CD14-positive monocyte (primary cell): ENCODE measurements around the gene COQ7. TPM values are rescaled to one million over a fixed set of nuclear protein-coding genes. Genes with fewer than 3 reads are reported as not detected.

ENCODE experiments used
- DNase-seq, 3 donors: peaks; one replicate each; pipeline ENCODE4 v3.0.0-alpha.2; 2011 to 2022
- H2AFZ ChIP-seq: 2 replicates; pipeline ENCODE4 v1.6.0; 2012; ENCODE audit warnings: mild to moderate bottlenecking, low read depth, low read length, inconsistent platforms; ENCODE audit not compliant: insufficient read depth, poor library complexity, severe bottlenecking
- H3K27ac ChIP-seq, 2 donors: 1 replicate in 1 of 2; 2 replicates in 1 of 2; pipeline ENCODE4 v1.5.1; 2012 to 2013; ENCODE audit warnings: low read length in 2 of 2, control low read depth in 1 of 2, inconsistent platforms in 1 of 2, low read depth in 1 of 2, mild to moderate bottlenecking in 1 of 2
- H3K27me3 ChIP-seq, 2 donors: one replicate each; pipeline versions ENCODE4 v1.6.0 to v1.6.1; 2011 to 2013; ENCODE audit warnings: low read length in 2 of 2; ENCODE audit not compliant: control insufficient read depth in 2 of 2, insufficient read depth in 2 of 2
- H3K36me3 ChIP-seq, 2 donors: replicated peaks in 1 of 2; 1 replicate in 1 of 2; 2 replicates in 1 of 2; pipeline versions ENCODE4 v1.5.1 to v1.6.1; 2012 to 2013; ENCODE audit warnings: low read length in 2 of 2, control low read depth in 1 of 2, inconsistent platforms in 1 of 2, mild to moderate bottlenecking in 1 of 2; ENCODE audit not compliant: insufficient read depth in 2 of 2, control insufficient read depth in 1 of 2
- H3K4me1 ChIP-seq, 2 donors: 1 replicate in 1 of 2; 2 replicates in 1 of 2; pipeline versions ENCODE4 v1.5.1 to v1.6.1; 2012 to 2013; ENCODE audit warnings: low read length in 2 of 2, control low read depth in 1 of 2, inconsistent platforms in 1 of 2, mild to moderate bottlenecking in 1 of 2, moderate library complexity in 1 of 2; ENCODE audit not compliant: insufficient read depth in 2 of 2, control insufficient read depth in 1 of 2
- H3K4me2 ChIP-seq: replicated peaks from 2 replicates; pipeline ENCODE3; 2012; ENCODE audit warnings: low read length, moderate library complexity, mild to moderate bottlenecking; ENCODE audit not compliant: poor library complexity, severe bottlenecking; ENCODE audit errors: extremely low read depth
- H3K4me3 ChIP-seq, 3 experiments: fragments of 200-600 bp in 1 of 3; sonication (generic) in 1 of 3; replicated peaks in 1 of 3; 1 replicate in 2 of 3; 2 replicates in 1 of 3; pipeline ENCODE4 v1.5.1; 2011 to 2013; ENCODE audit warnings: low read length in 3 of 3, mild to moderate bottlenecking in 3 of 3, control low read depth in 2 of 3, low read depth in 2 of 3, inconsistent platforms in 1 of 3, moderate library complexity in 1 of 3
- H3K79me2 ChIP-seq: 2 replicates; pipeline ENCODE4 v1.6.0; 2012; ENCODE audit warnings: mild to moderate bottlenecking, control low read depth, inconsistent platforms, low read length, moderate library complexity; ENCODE audit not compliant: insufficient read depth
- H3K9ac ChIP-seq: 2 replicates; pipeline ENCODE4 v1.6.0; 2017; ENCODE audit warnings: low read length, mild to moderate bottlenecking; ENCODE audit not compliant: insufficient read depth, poor library complexity, severe bottlenecking
- H3K9me3 ChIP-seq, 2 donors: replicated peaks in 1 of 2; 1 replicate in 1 of 2; 2 replicates in 1 of 2; pipeline versions ENCODE4 v1.5.1 to v1.6.1; 2012 to 2013; ENCODE audit warnings: low read length in 2 of 2, control low read depth in 1 of 2; ENCODE audit not compliant: control insufficient read depth in 1 of 2, insufficient read depth in 1 of 2
- H4K20me1 ChIP-seq: 2 replicates; pipeline ENCODE4 v1.6.0; 2012; ENCODE audit warnings: mild to moderate bottlenecking, low read length, control low read depth, moderate library complexity; ENCODE audit not compliant: insufficient read depth
- H3K27ac Mint-ChIP-seq, 7 donors: one replicate each; pipeline ENCODE4 v1.8.0; 2020; ENCODE audit warnings: mild to moderate bottlenecking in 7 of 7, mixed read lengths in 7 of 7, moderate library complexity in 6 of 7, inconsistent platforms in 2 of 7
- H3K27me3 Mint-ChIP-seq, 3 donors: one replicate each; pipeline ENCODE4 v1.8.0; 2021 to 2022; ENCODE audit warnings: low read depth in 3 of 3, mild to moderate bottlenecking in 3 of 3, mixed read lengths in 3 of 3, moderate library complexity in 3 of 3, inconsistent platforms in 1 of 3
- H3K36me3 Mint-ChIP-seq, 2 donors: one replicate each; pipeline ENCODE4 v1.8.0; 2020; ENCODE audit warnings: mixed read lengths in 2 of 2, inconsistent platforms in 1 of 2, mild to moderate bottlenecking in 1 of 2
- H3K4me1 Mint-ChIP-seq: one replicate; pipeline ENCODE4 v1.8.0; 2020; ENCODE audit warnings: mild to moderate bottlenecking, mixed read lengths
- H3K4me3 Mint-ChIP-seq, 2 donors: one replicate each; pipeline ENCODE4 v1.8.0; 2020; ENCODE audit warnings: mild to moderate bottlenecking in 2 of 2, mixed read lengths in 2 of 2, moderate library complexity in 1 of 2
- H3K9me3 Mint-ChIP-seq, 7 donors: one replicate each; pipeline ENCODE4 v1.8.0; 2020 to 2022; ENCODE audit warnings: mixed read lengths in 7 of 7, mild to moderate bottlenecking in 6 of 7, moderate library complexity in 6 of 7, inconsistent platforms in 2 of 7
- WGBS: methylation state at CpG from one replicate; pipeline ENCODE4 v1.1.5; 2013; ENCODE audit warnings: missing lambda C conversion rate; ENCODE audit not compliant: insufficient coverage; 5-methylcytosine and 5-hydroxymethylcytosine counted together
- intact Hi-C, 2 donors: fragments of 100-400 bp; cut with micrococcal nuclease; formaldehyde crosslinking; loops; one replicate each; pipeline versions ENCODE4 v1.15.0 to v1.15.1; 2023
- polyA plus RNA-seq, 3 donors: library from polyadenylated mRNA; depleted of rRNA in 1 of 3; unstranded in 2 of 3; stranded (reverse) in 1 of 3; fragments of 300-500 nt in 2 of 3; fragments of >200 nt in 1 of 3; fragmentation: Illumina TruSeq in 2 of 3; gene quantifications; 1 replicate in 2 of 3; 2 replicates in 1 of 3; pipeline ENCODE4 v1.2.3, GENCODE V29; 2012 to 2021
- TF ChIP-seq, protein P1 (sequence below): fragments of 200-600 bp; IDR thresholded peaks from one replicate; pipeline ENCODE4 v1.8.0; 2022; ENCODE audit warnings: antibody characterized with exemption, mild to moderate bottlenecking

Gene COQ7
- polyA plus RNA-seq, 3 donors = 6.5 to 13.3 (median 12.2) TPM

DNA sequence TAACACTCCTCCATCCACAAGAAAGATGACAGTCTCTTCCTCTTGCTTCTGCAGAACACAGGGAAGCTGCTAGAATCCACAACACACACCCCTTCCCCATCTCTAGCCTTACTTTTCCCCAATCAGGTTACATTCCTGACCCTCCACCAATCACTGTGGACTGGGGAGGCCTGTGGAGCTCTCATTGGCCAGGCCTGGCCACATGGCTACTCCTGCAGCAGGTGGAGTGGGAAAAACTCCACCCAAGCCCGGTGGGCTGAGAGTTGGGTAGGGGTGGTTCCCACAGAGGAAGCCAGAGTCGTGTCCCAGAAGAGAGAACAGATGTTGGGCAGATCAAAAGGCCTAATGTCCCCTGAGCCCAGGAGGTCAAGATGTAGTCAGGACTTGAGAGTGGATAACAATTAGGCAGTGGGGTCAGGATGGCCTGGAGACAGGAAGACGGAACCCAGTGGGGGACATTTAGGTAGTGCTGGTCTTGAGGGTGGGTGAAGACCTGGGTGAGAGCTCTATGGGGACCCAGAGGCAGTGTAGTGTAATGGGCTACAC is 22.1 kb downstream of the COQ7 start:
- Histone ChIP-seq H3K4me1 (peaks cover 14% of the 10 kb centered on the region in 2 donors), H3K4me3 (no peak overlapping the region), H3K36me3 (no peaks in the 10 kb centered on the region), H3K79me2 (no peaks in the 10 kb centered on the region), H3K27me3 (peaks cover 0 to 19% of the 10 kb centered on the region in 2 donors), H3K9ac (no peak overlapping the region), H2AFZ (no peak overlapping the region), H3K9me3 (peaks cover 0 to 3% of the 10 kb centered on the region in 2 donors), H4K20me1 (no peaks in the 10 kb centered on the region), H3K27ac (no peak overlapping the region), H3K4me2 (no peak overlapping the region)
- H3K4me3 Mint-ChIP-seq = no peak overlapping the region
- peaks cover 0 to 2% of the 10 kb centered on the region in 2 donors for H3K36me3 Mint-ChIP-seq
- peaks cover 20% of the 10 kb centered on the region for H3K4me1 Mint-ChIP-seq
- peak overlapping the region in 2 of 7 donors; percentile 64 to 77 for H3K27ac Mint-ChIP-seq
- TF ChIP-seq, protein P1, sequence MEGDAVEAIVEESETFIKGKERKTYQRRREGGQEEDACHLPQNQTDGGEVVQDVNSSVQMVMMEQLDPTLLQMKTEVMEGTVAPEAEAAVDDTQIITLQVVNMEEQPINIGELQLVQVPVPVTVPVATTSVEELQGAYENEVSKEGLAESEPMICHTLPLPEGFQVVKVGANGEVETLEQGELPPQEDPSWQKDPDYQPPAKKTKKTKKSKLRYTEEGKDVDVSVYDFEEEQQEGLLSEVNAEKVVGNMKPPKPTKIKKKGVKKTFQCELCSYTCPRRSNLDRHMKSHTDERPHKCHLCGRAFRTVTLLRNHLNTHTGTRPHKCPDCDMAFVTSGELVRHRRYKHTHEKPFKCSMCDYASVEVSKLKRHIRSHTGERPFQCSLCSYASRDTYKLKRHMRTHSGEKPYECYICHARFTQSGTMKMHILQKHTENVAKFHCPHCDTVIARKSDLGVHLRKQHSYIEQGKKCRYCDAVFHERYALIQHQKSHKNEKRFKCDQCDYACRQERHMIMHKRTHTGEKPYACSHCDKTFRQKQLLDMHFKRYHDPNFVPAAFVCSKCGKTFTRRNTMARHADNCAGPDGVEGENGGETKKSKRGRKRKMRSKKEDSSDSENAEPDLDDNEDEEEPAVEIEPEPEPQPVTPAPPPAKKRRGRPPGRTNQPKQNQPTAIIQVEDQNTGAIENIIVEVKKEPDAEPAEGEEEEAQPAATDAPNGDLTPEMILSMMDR = no peak
- DNase-seq = no peak
- intact Hi-C loops = loop anchor here (5.0 to 10.0 kb wide), 4 partner anchors 78 to 795 kb away; partner anchors contain the start of genes GPRC5B (in 1 of the 2) and SYT17 (in 1 of the 2)
- WGBS = 90% methylated on average over 2 of the region's 3 CpGs
- H3K9me3 Mint-ChIP-seq = peaks cover 3 to 11% (median 8%) of the 10 kb centered on the region in 7 donors
- H3K27me3 Mint-ChIP-seq = peaks cover 20 to 22% (median 21%) of the 10 kb centered on the region in 3 donors

GRCh38 chr16:19090916-19091315 is 23.5 kb downstream of the COQ7 start:
- peaks cover 0 to 5% of the 10 kb centered on the region in 2 donors for H3K27me3 ChIP-seq
- TF ChIP-seq, protein P1 = no peak
- H3K36me3 Mint-ChIP-seq = no peaks in the 10 kb centered on the region
- H3K4me2 ChIP-seq = no peak overlapping the region
- peaks cover 27% of the 10 kb centered on the region for H3K4me1 Mint-ChIP-seq
- H3K27ac ChIP-seq = no peak overlapping the region
- no peaks in the 10 kb centered on the region for H3K79me2 ChIP-seq
- intact Hi-C loops = no loop called here
- DNase-seq = no peak
- WGBS = 95% methylated on average over 5 of the region's 6 CpGs
- peaks cover 3 to 11% (median 6%) of the 10 kb centered on the region in 7 donors for H3K9me3 Mint-ChIP-seq
- H3K36me3 ChIP-seq = no peaks in the 10 kb centered on the region
- no peak overlapping the region for H3K4me3 ChIP-seq
- no peak overlapping the region for H3K9ac ChIP-seq
- H2AFZ ChIP-seq = no peak overlapping the region
- H3K9me3 ChIP-seq = peaks cover 0 to 3% of the 10 kb centered on the region in 2 donors
- peaks cover 14 to 19% of the 10 kb centered on the region in 2 donors for H3K4me1 ChIP-seq
- H3K27me3 Mint-ChIP-seq = peaks cover 8 to 15% (median 12%) of the 10 kb centered on the region in 3 donors
- no peaks in the 10 kb centered on the region for H4K20me1 ChIP-seq
- no peak overlapping the region for H3K27ac Mint-ChIP-seq
- H3K4me3 Mint-ChIP-seq = no peak overlapping the region
